Liver (tissue), 9 donors: ENCODE results near the gene AGPAT3. TPM values are rescaled to one million over a fixed set of nuclear protein-coding genes. Genes with fewer than 3 reads are reported as not detected.

ENCODE experiments used
- DNase-seq: peaks from one replicate; pipeline ENCODE4 v3.0.0-alpha.2; 2017; ENCODE audit warnings: low spot score
- H3K27ac ChIP-seq, 2 donors: one replicate each; pipeline ENCODE4 v1.7.0; 2013; ENCODE audit warnings: inconsistent platforms in 2 of 2, low read length in 2 of 2, control low read depth in 1 of 2, low read depth in 1 of 2, mild to moderate bottlenecking in 1 of 2
- H3K27me3 ChIP-seq, 4 donors: one replicate each; pipeline versions ENCODE4 v1.6.1 to v1.7.0; 2013; ENCODE audit warnings: low read length in 3 of 4, inconsistent platforms in 1 of 4, mild to moderate bottlenecking in 1 of 4, moderate library complexity in 1 of 4; ENCODE audit not compliant: control insufficient read depth in 4 of 4, insufficient read depth in 4 of 4
- H3K36me3 ChIP-seq, 4 donors: one replicate each; pipeline versions ENCODE4 v1.6.1 to v1.7.0; 2013; ENCODE audit warnings: low read length in 3 of 4, mild to moderate bottlenecking in 3 of 4, low read depth in 1 of 4, moderate library complexity in 1 of 4; ENCODE audit not compliant: control insufficient read depth in 4 of 4, insufficient read depth in 3 of 4
- H3K4me1 ChIP-seq, 4 donors: one replicate each; pipeline versions ENCODE4 v1.6.1 to v1.7.0; 2013; ENCODE audit warnings: low read length in 3 of 4, mild to moderate bottlenecking in 3 of 4, moderate library complexity in 1 of 4; ENCODE audit not compliant: control insufficient read depth in 4 of 4, insufficient read depth in 4 of 4
- H3K4me3 ChIP-seq, 3 donors: one replicate each; pipeline versions ENCODE4 v1.6.1 to v1.7.0; 2013; ENCODE audit warnings: low read length in 3 of 3, control low read depth in 1 of 3, low read depth in 1 of 3, mild to moderate bottlenecking in 1 of 3
- H3K9ac ChIP-seq, 2 donors: one replicate each; pipeline ENCODE4 v1.7.0; 2013; ENCODE audit warnings: low read length in 2 of 2, mild to moderate bottlenecking in 2 of 2, moderate library complexity in 2 of 2, control low read depth in 1 of 2, low read depth in 1 of 2
- H3K9me3 ChIP-seq, 4 donors: one replicate each; pipeline versions ENCODE4 v1.6.1 to v1.7.0; 2013; ENCODE audit warnings: low read length in 3 of 4; ENCODE audit not compliant: control insufficient read depth in 4 of 4
- ATF3 ChIP-seq: IDR thresholded peaks from 2 replicates; pipeline ENCODE4 v1.6.1; 2016; ENCODE audit warnings: antibody characterized with exemption
- CTCF ChIP-seq: fragments of 150-350 bp; IDR thresholded peaks from 2 replicates; pipeline ENCODE4 v1.5.1; 2017; ENCODE audit warnings: improper control_type of control experiment, low read depth, low read length; ENCODE audit not compliant: missing input control
- FOXA1 ChIP-seq: IDR thresholded peaks from 2 replicates; pipeline ENCODE4 v1.6.1; 2016; ENCODE audit warnings: antibody characterized with exemption
- FOXA2 ChIP-seq: IDR thresholded peaks from 2 replicates; pipeline ENCODE4 v1.6.1; 2016; ENCODE audit warnings: antibody characterized with exemption
- GABPA ChIP-seq, 2 donors: IDR thresholded peaks in 1 of 2; conservative IDR thresholded peaks in 1 of 2; 2 replicates each; pipeline ENCODE4 v1.6.1; 2016; ENCODE audit warnings: antibody characterized with exemption in 2 of 2, mild to moderate bottlenecking in 1 of 2, moderate library complexity in 1 of 2
- HNF4A ChIP-seq, 2 donors: conservative IDR thresholded peaks; 2 replicates each; pipeline ENCODE4 v1.6.1; 2016; ENCODE audit warnings: antibody characterized with exemption in 2 of 2, mild to moderate bottlenecking in 2 of 2
- HNF4G ChIP-seq: IDR thresholded peaks from 2 replicates; pipeline ENCODE4 v1.6.1; 2016; ENCODE audit warnings: antibody characterized with exemption
- MAX ChIP-seq: IDR thresholded peaks from 2 replicates; pipeline ENCODE4 v1.6.1; 2016; ENCODE audit warnings: antibody characterized with exemption
- NR2F2 ChIP-seq: IDR thresholded peaks from 2 replicates; pipeline ENCODE4 v1.6.1; 2016; ENCODE audit warnings: antibody characterized with exemption
- RAD21 ChIP-seq, 2 donors: IDR thresholded peaks; 2 replicates each; pipeline ENCODE4 v1.6.1; 2016; ENCODE audit warnings: antibody characterized with exemption in 2 of 2, mild to moderate bottlenecking in 2 of 2
- REST ChIP-seq: IDR thresholded peaks from 2 replicates; pipeline ENCODE4 v1.6.1; 2016; ENCODE audit warnings: antibody characterized with exemption, mild to moderate bottlenecking
- RXRA ChIP-seq, 2 donors: IDR thresholded peaks; 2 replicates each; pipeline ENCODE4 v1.6.1; 2017 to 2018; ENCODE audit warnings: antibody characterized with exemption in 2 of 2, mild to moderate bottlenecking in 1 of 2
- SP1 ChIP-seq: IDR thresholded peaks from 2 replicates; pipeline ENCODE4 v1.6.1; 2018; ENCODE audit warnings: antibody characterized with exemption, mild to moderate bottlenecking
- TAF1 ChIP-seq: conservative IDR thresholded peaks from 2 replicates; pipeline ENCODE4 v1.6.1; 2016; ENCODE audit warnings: antibody characterized with exemption, mild to moderate bottlenecking
- YY1 ChIP-seq: IDR thresholded peaks from 2 replicates; pipeline ENCODE4 v1.6.1; 2016; ENCODE audit warnings: antibody characterized with exemption, mild to moderate bottlenecking
- WGBS: extraction: QIAGEN DNeasy Blood & Tissue Kit; methylation state at CpG from one replicate; pipeline ENCODE4 v1.1.7; 2013; 5-methylcytosine and 5-hydroxymethylcytosine counted together
- polyA plus RNA-seq, 2 donors: library from polyadenylated mRNA; stranded (reverse) in 1 of 2; unstranded in 1 of 2; fragments of 200-250 nt in 1 of 2; fragments of >200 nt in 1 of 2; fragmentation: Nextera tagmentation in 1 of 2; extraction: Ambion mirVana in 1 of 2; gene quantifications; one replicate each; pipeline versions ENCODE4 v1.2.1 to v1.2.3, GENCODE V29; 2013 to 2015
- total RNA-seq, 2 donors: library from RNA; depleted of rRNA; stranded (reverse); fragments of >200 nt; gene quantifications; one replicate each; pipeline ENCODE4 v1.2.3, GENCODE V29; 2014
- donor health status: healthy.
- donor health status: healthy.
- donor health status: healthy.
- donor health status: healthy.
- donor health status: healthy.

Gene AGPAT3
- total and polyA plus RNA-seq, 4 donors: 32.3 to 148 (median 59.8) TPM

GRCh38 chr21:43893536-43894205, 28.6 kb downstream of the AGPAT3 start:
- Histone ChIP-seq H3K4me3 (no peak overlapping the region), H3K4me1 (peaks cover 0 to 11% (median 4%) of the 10 kb centered on the region in 4 donors), H3K9me3 (no peaks in the 10 kb centered on the region), H3K36me3 (peaks cover 0 to 4% (median 0%) of the 10 kb centered on the region in 4 donors), H3K27ac (no peak overlapping the region), H3K9ac (no peak overlapping the region), H3K27me3 (no peaks in the 10 kb centered on the region)
- no peak for TF ChIP-seq FOXA1
- no peak for DNase-seq
- WGBS: 65% methylated on average over 19 of the region's 19 CpGs

- H3K27me3 ChIP-seq: no peaks in the 10 kb centered on the region
- no peak overlapping the region for H3K27ac ChIP-seq
- H3K36me3 ChIP-seq: peaks cover 0 to 4% (median 0%) of the 10 kb centered on the region in 4 donors
- H3K9ac ChIP-seq: no peak overlapping the region
- no peak overlapping the region for H3K4me3 ChIP-seq
- TF ChIP-seq HNF4G (no peak), TAF1 (no peak), FOXA1 (no peak), CTCF (no peak), NR2F2 (no peak), REST (no peak), SP1 (no peak), FOXA2 (no peak), ATF3 (no peak)
- WGBS: 66% methylated on average over 4 of the region's 4 CpGs
- H3K4me1 ChIP-seq: peaks cover 0 to 11% (median 4%) of the 10 kb centered on the region in 4 donors
- H3K9me3 ChIP-seq: no peaks in the 10 kb centered on the region
- no peak for DNase-seq
Observed at GRCh38 chr21:43894206-43894577, 29.2 kb downstream of the AGPAT3 start.

GRCh38 chr21:43895196-43895595, 30.2 kb downstream of the AGPAT3 start:
- Histone ChIP-seq H3K27ac (no peak overlapping the region), H3K9me3 (no peaks in the 10 kb centered on the region), H3K4me3 (no peak overlapping the region), H3K27me3 (no peaks in the 10 kb centered on the region), H3K9ac (no peak overlapping the region), H3K4me1 (peaks cover 0 to 18% (median 8%) of the 10 kb centered on the region in 4 donors), H3K36me3 (peaks cover 0 to 4% (median 0%) of the 10 kb centered on the region in 4 donors)
- WGBS: 92% methylated on average over 4 of the region's 4 CpGs
- DNase-seq: no peak
- TF ChIP-seq NR2F2 (no peak), REST (no peak), GABPA (IDR thresholded peaks at IDR 0.05 in 1 of 2, conservative IDR thresholded peaks at IDR 0.05 in 1 of 2) (no peak), FOXA1 (no peak), YY1 (no peak), HNF4G (no peak), RAD21 (IDR thresholded peaks at IDR 0.05) (no peak), HNF4A (conservative IDR thresholded peaks at IDR 0.05) (no peak), FOXA2 (no peak), CTCF (no peak), MAX (no peak), TAF1 (no peak), RXRA (IDR thresholded peaks at IDR 0.05) (no peak)
